ENCODE results near the gene TBC1D13.

- TF ChIP-seq CTCF (IDR thresholded peaks at IDR 0.05) (no peak), POLR2A (IDR thresholded peaks at IDR 0.05) (no peak)
These were observed 11.8 kb downstream of the TBC1D13 start for GRCh38 chr9:128798896-128799295.
